PC-9 (cell line): ENCODE results near the gene PNMA1. TPM values are rescaled to one million over a fixed set of nuclear protein-coding genes. Genes with fewer than 3 reads are reported as not detected.

Source experiments
- BruUV-seq: library from RNA; stranded (reverse); fragments of 400-500 nt; replicated peaks from 2 replicates; lab custom pipeline; 2021; lab: Mats Ljungman, UMichigan
- CTCF ChIA-PET: fragments of 300-600 bp; sonication (Branson Sonifier 250); formaldehyde crosslinking; loops from one replicate; lab custom pipeline; 2022; ENCODE audit warnings: antibody characterized with exemption; lab: Charles Lee
- POLR2A ChIA-PET: fragments of 300-600 bp; sonication (Branson Sonifier 250); formaldehyde crosslinking; loops from one replicate; lab custom pipeline; 2022; ENCODE audit warnings: antibody characterized with exemption; ENCODE audit not compliant: unreplicated experiment; lab: Charles Lee
- DNase-seq, 2 experiments: peaks; one replicate each; pipeline versions ENCODE4 v3.0.0 to v3.0.0-alpha.2; 2015 to 2022; ENCODE audit warnings: mixed read lengths in 1 of 2
- H2AFZ ChIP-seq: fragments of 200-600 bp; sonication (generic); 2 replicates; pipeline ENCODE4 v1.8.1; 2017; ENCODE audit warnings: antibody characterized with exemption
- H3F3A ChIP-seq: fragments of 200-600 bp; sonication (generic); 2 replicates; pipeline ENCODE4 v1.8.1; 2017; ENCODE audit warnings: antibody characterized with exemption, mild to moderate bottlenecking, low read depth; ENCODE audit not compliant: insufficient read depth
- H3K27ac ChIP-seq: fragments of 200-600 bp; sonication (generic); 2 replicates; pipeline ENCODE4 v1.6.1; 2016; ENCODE audit warnings: mixed run types
- H3K27me3 ChIP-seq: fragments of 200-600 bp; sonication (generic); 2 replicates; pipeline ENCODE4 v1.6.1; 2016; ENCODE audit warnings: low read depth, mixed run types; ENCODE audit not compliant: insufficient read depth
- H3K36me3 ChIP-seq: fragments of 200-600 bp; sonication (generic); 2 replicates; pipeline ENCODE4 v1.6.1; 2016; ENCODE audit warnings: low read depth, mixed run types
- H3K4me1 ChIP-seq: fragments of 200-600 bp; sonication (generic); replicated peaks from 2 replicates; pipeline ENCODE4 v1.6.1; 2016; ENCODE audit warnings: mixed run types; ENCODE audit not compliant: insufficient read depth
- H3K4me2 ChIP-seq: fragments of 200-600 bp; sonication (generic); 2 replicates; pipeline ENCODE4 v1.6.1; 2017; ENCODE audit warnings: mixed run types
- H3K4me3 ChIP-seq: fragments of 200-600 bp; sonication (generic); 2 replicates; pipeline ENCODE4 v1.6.1; 2016; ENCODE audit warnings: mixed run types
- H3K79me2 ChIP-seq: fragments of 200-600 bp; sonication (generic); 2 replicates; pipeline ENCODE4 v1.6.1; 2017; ENCODE audit warnings: low read depth, mixed run types
- H3K9me2 ChIP-seq: fragments of 200-600 bp; sonication (generic); 2 replicates; pipeline ENCODE4 v1.8.1; 2017; ENCODE audit warnings: mild to moderate bottlenecking; ENCODE audit not compliant: insufficient read depth
- H3K9me3 ChIP-seq: fragments of 200-600 bp; sonication (generic); 2 replicates; pipeline ENCODE4 v1.8.1; 2016; ENCODE audit warnings: low read depth; ENCODE audit not compliant: insufficient read depth
- H4K20me1 ChIP-seq: fragments of 200-600 bp; sonication (generic); 2 replicates; pipeline ENCODE4 v1.8.1; 2017; ENCODE audit not compliant: insufficient read depth
- EZH2 ChIP-seq: fragments of 200-600 bp; sonication (generic); IDR thresholded peaks from 2 replicates; pipeline ENCODE4 v1.8.0; 2017; ENCODE audit warnings: antibody characterized with exemption, low read depth
- intact Hi-C: fragments of 100-400 bp; cut with micrococcal nuclease; formaldehyde crosslinking; loops from one replicate; pipeline ENCODE4 v1.10.0; 2022; ENCODE audit not compliant: unreplicated experiment
- total RNA-seq: library from RNA; stranded (reverse); gene quantifications from 2 replicates; pipeline ENCODE4 v1.2.3, GENCODE V29; 2021
- TF ChIP-seq, protein P1 (sequence below): fragments of 200-600 bp; sonication (generic); conservative IDR thresholded peaks from 2 replicates; pipeline ENCODE4 v1.6.1; 2017; ENCODE audit warnings: mixed run types, antibody characterized with exemption, mild to moderate bottlenecking, moderate library complexity

Gene PNMA1
- total RNA-seq, 1 experiment from 2014 or later, result 13.6 TPM

DNA sequence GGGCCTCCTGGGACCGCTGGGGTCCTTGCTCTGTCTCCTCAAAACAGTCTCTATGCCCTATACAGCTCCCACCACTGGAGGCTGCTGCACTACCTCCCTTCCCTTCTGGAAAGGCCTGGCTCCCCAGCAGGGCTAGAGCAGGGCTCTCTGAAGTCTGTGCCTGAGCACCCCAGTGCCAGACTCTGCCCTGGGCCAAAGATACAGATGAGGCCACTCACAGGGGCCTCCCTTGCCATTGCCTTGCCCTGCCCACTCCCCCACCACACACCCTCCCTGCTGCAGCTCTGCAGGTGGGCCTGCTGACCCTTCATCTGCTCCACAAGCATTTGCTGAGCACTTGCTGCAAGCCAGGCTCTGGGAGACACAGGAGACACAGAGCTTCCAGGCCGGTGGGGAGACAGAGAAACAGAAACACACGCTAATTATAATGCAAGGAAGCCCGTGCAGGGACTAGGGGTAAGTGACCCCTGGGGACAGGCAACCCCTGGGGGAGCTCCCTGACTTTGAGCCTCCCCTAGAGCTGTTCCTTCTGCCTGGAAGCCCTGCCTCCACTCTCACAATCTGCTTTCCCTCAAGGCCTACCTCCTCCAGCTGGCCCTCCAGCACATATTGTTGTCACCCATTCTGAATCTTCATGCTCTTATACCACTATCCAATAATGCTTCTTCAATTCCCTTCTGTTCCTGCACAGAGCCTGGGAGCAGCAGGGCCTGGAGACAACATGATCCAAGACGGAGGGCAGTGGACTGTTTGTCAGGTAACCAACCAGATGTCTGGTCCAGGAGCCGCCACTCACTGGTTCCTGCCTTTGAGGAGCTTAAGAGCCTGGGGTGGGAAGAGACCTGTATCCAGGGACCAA is 32.6 kb upstream of the PNMA1 start:
- peak overlapping the region; percentile 23; the same call in 1 of the 2 replicates for H3K4me2 ChIP-seq

DNA sequence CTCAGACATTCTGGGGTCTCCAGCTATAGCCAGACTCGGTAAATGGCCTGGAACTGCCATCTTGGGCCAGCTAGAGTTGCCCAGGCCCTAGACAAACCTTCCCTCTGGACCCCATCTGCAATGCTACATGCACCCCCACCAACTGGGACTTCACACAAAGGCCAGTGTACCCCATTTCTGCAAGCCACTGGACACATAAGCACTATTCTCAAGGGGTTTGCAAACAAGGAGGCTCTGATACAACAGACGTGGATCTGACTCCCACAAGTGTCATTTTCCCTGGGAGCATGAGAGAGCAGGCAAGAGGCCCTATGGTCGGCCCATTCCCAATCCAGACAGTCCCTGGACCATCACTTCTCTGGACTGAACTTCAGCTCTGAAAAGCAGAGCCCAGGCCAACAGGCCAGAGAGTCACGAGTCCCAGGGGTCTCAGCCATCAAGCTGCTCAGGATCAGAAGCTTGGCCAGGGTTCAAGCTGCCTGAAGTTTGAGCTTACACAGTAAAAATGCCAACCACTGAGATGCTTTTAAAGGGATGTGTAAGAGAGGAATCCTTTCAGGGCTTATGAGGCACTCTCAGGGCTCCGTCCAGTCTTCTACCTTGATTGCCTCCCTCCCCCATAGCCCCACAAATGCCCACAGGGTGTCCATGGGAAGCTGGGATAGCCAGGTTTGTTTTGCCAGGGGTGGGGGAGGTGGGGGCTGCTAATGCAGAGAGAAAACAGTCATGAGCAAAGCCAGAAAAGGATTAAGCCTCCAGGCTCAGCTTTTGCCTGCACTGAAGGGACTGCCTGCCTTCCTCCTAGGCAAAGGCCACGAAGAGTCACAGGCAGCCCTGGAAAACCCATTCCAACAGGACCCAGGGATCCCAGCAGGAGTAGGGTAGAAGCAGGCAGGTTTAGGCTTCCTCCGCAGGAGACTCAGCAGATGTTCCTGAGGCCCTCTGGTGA is 31.7 kb upstream of the PNMA1 start:
- Histone ChIP-seq H3K4me1 (peaks cover 82% of the 10 kb centered on the region), H3K79me2 (peaks cover 92% of the 10 kb centered on the region), H3K27ac (peak overlapping the region; percentile 90), H3K27me3 (no peaks in the 10 kb centered on the region), H3K9me3 (no peaks in the 10 kb centered on the region), H3F3A (peaks cover 57% of the 10 kb centered on the region), H3K9me2 (no peaks in the 10 kb centered on the region), H4K20me1 (peaks cover 14% of the 10 kb centered on the region), H3K4me3 (no peak overlapping the region), H3K36me3 (no peaks in the 10 kb centered on the region), H3K4me2 (peak overlapping the region; percentile 88), H2AFZ (no peak overlapping the region)
- TF ChIP-seq EZH2, result no peak
- TF ChIP-seq, protein P1, sequence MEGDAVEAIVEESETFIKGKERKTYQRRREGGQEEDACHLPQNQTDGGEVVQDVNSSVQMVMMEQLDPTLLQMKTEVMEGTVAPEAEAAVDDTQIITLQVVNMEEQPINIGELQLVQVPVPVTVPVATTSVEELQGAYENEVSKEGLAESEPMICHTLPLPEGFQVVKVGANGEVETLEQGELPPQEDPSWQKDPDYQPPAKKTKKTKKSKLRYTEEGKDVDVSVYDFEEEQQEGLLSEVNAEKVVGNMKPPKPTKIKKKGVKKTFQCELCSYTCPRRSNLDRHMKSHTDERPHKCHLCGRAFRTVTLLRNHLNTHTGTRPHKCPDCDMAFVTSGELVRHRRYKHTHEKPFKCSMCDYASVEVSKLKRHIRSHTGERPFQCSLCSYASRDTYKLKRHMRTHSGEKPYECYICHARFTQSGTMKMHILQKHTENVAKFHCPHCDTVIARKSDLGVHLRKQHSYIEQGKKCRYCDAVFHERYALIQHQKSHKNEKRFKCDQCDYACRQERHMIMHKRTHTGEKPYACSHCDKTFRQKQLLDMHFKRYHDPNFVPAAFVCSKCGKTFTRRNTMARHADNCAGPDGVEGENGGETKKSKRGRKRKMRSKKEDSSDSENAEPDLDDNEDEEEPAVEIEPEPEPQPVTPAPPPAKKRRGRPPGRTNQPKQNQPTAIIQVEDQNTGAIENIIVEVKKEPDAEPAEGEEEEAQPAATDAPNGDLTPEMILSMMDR, result no peak
- no peak for DNase-seq
- intact Hi-C loops, result no loop called here
- CTCF ChIA-PET, result interaction anchor here (0.6 to 1.1 kb wide), 4 partner anchors 13 to 607 kb away, joined by 3 to 9 read pairs (median 4); no protein-coding TSS in a partner anchor
- BruUV-seq, result no TSS peak
- POLR2A ChIA-PET, result interaction anchor here (1.3 kb wide), 1 partner anchor 105 kb away, joined by 14 read pairs; no protein-coding TSS in a partner anchor

More for the DNA sequence above, 32.6 kb upstream of the PNMA1 start:
- intact Hi-C loops, result no loop called here
- ChIA-PET POLR2A (no interaction called here), CTCF (interaction anchor here (0.6 kb wide), 1 partner anchor 608 kb away, joined by 3 read pairs; no protein-coding TSS in a partner anchor)
- H3K27ac ChIP-seq, result peak overlapping the region; percentile 90; the same call in 1 of the 2 replicates
- no peaks in the 10 kb centered on the region for H3K36me3 ChIP-seq
- TF ChIP-seq, protein P1, result no peak
- TF ChIP-seq EZH2, result no peak
- no peak for DNase-seq
- H3K4me1 ChIP-seq, result peaks cover 82% of the 10 kb centered on the region
- no peaks in the 10 kb centered on the region for H3K9me2 ChIP-seq
- no peaks in the 10 kb centered on the region for H3K9me3 ChIP-seq
- H3K4me3 ChIP-seq, result no peak overlapping the region
- H2AFZ ChIP-seq, result no peak overlapping the region
- H3K79me2 ChIP-seq, result peaks cover 100% of the 10 kb centered on the region
- H3F3A ChIP-seq, result peaks cover 57% of the 10 kb centered on the region
- BruUV-seq, result no TSS peak
- no peaks in the 10 kb centered on the region for H3K27me3 ChIP-seq
- H4K20me1 ChIP-seq, result peaks cover 14% of the 10 kb centered on the region
